NCI-H345 treated with DMSO at 0.1 percent for 48 hours (cell line): ENCODE measurements around the gene ARPC1B.
A peak's percentile ranks its signal among the peaks of the same experiment; 100 is the strongest.
"Not testable (repeated sequence)": the region's sequence is repeated elsewhere in the genome, so short reads cannot be mapped to it uniquely, and the experiment has no call there.

Experiments used
- DNase-seq: peaks from one replicate; lab custom pipeline; 2025; ENCODE audit not compliant: unreplicated experiment; lab: John Stamatoyannopoulos, UW

ARPC1B gene

GRCh38 chr7:99408379-99409191 is 34.1 kb downstream of the ARPC1B start, which contains the start of the genes BUD31 and PDAP1:
Gene BUD31, plus strand, starts transcription at chr7:99408969. Its CDS starts 2,124 bp downstream, at chr7:99411093.
Gene PDAP1, minus strand, starts transcription at chr7:99408597. Its CDS starts 49 bp downstream, at chr7:99408548.
- DNase-seq = peak; percentile 76

- no peak for DNase-seq
These were observed 34.7 kb downstream of the ARPC1B start for GRCh38 chr7:99409192-99409572.

DNA sequence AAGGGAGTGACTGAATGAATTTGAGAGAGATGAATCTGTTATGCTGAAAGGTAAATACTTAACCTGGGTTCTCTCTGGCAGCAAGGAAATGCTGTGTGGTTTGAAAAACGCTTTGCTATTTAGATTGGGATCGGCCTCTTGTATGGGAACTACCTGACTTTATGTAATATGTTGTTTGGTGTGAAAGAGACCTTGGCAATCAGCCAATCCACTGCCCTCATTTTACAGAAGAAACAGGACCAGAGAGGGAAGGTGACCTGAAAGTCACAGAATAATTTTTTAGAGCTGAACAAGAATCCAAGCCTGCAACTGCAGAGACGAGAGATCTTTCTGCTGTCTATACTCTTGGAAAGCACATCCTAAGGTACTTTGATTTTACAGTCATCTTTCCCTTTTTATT is 35.3 kb downstream of the ARPC1B start:
- DNase-seq = no peak

- DNase-seq = no peak
These were observed 36.1 kb downstream of the ARPC1B start for GRCh38 chr7:99410635-99411034.

DNA sequence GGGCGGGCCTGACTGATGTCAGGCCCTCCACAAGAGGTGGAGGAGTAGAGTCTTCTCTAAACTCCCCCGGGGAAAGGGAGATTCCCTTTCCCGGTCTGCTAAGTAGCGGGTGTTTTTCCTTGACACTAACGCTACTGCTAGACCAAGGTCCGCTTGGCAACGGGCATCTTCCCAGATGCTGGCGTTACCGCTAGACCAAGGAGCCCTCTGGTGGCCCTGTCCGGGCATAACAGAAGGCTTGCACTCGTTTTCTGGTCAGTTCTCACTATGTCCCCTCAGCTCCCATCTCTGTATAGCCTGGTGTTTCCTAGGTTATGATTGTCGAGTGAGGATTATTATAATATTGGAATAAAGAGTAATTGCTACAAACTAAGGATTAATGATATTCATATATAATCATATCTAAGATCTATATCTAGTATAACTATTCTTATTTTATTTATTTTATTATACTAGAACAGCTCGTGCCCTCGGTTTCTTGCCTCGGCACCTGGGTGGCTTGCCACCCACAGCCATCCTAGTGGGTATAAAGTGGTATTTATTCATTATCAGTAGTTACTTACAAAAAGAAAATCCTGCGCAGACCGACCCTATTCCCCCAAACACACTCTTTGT is 41.1 kb downstream of the ARPC1B start:
- DNase-seq = not testable (repeated sequence)

GRCh38 chr7:99418260-99418659 is 43.7 kb downstream of the ARPC1B start:
- DNase-seq = no peak

GRCh38 chr7:99419323-99420021 is 44.9 kb downstream of the ARPC1B start:
- no peak for DNase-seq

DNA sequence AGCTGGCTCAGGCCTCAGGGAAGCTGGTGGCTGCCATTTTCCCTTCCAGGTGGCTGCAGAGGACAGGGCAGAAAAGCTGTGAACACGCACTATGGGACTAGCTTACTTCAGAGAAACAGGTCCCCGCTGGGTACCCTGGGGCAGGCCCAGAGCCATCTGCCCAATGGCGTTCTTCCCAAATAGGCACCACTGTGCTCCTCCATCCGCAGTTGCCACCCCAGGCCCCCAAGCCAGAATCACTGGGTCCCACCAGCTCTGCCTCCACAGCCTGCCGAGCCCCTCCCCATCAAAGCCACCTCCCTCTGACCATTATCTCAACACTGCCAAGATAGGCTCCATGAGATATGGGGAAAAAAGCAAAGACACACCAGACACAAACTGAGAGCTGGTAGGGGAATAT is 45.7 kb downstream of the ARPC1B start:
- no peak for DNase-seq

- no peak for DNase-seq
These were observed 46.5 kb downstream of the ARPC1B start for GRCh38 chr7:99420986-99421385.

DNA sequence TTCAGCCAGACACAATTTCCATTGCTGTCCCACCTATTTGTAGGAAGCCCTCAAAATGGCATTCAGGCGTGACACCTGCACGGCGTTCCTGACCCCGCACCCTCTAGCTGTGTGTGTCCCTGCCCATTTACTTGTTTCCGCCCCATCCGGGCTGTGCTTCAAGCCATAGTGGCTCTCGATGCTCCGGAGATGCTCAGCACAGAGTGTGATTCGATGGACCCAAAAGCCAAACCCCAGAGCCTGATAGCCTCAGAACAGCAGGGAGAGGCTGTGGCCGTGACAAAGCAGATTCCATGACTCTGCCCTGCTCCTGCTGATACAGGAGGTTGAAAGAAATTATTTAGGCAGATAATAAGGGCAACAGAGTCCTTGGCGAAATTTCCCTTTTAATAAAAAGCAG is 47.7 kb downstream of the ARPC1B start:
- DNase-seq = peak; percentile 42

DNA sequence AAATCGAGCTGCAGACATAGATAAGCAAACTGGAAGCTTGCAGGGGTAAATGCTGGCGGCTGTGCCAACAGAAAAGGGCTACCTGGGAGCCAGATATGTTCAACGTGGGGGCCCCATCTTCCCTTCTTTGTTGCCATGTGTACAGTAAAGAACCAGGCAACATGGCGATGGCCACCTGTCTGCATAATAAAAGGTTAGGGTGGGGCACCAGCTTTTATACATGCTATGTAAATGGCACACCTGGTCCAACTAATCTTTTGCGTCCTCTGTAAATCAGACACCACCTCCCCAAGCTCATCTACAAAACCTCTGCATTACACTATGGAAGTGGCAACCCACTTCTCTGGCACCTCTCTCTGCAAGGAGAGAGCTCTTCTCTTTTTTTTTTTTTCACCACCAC is 48.1 kb downstream of the ARPC1B start:
- DNase-seq = peak; percentile 44

DNA sequence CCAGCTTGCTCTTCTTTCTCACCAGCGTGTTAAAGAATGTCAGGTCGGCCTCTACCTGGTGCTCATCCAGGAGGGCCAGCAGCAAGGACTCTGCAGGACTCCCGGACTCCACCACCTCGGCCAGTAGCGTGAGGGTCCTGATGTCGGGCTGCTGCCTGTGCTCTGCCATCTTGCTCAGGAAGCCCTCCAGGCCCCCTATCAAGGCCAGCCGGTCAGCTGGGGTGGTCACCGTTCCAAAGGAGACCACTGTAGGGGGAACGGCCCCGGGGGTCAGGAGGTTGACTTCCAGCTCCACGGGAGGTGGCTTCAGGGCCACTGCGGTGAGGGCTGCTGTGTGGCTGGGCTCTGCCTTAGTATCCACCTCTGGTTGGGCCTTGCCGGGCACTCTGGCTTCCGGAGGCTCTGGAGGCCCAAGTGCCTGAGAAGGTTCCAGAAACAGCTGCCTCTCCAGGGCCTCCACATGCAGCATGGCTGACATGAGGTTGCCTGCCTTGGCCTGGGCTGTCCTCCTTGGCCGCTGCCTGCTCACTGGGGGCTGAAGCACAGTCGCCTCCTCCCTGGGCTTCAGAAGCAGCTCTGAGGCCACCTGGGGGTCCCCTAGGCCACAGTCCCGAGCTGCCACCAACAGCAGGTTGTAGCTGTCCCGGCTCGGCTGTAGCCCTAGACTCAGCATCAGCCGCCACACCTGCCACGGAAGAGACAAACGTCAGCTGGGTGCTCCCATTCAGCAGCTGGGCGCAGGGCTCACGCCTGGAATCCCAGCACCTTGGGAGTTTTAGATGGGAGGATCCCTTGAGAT is 50.6 kb downstream of the ARPC1B start:
- no peak for DNase-seq

- no peak for DNase-seq
These were observed 54.5 kb downstream of the ARPC1B start for GRCh38 chr7:99428972-99429566.

DNA sequence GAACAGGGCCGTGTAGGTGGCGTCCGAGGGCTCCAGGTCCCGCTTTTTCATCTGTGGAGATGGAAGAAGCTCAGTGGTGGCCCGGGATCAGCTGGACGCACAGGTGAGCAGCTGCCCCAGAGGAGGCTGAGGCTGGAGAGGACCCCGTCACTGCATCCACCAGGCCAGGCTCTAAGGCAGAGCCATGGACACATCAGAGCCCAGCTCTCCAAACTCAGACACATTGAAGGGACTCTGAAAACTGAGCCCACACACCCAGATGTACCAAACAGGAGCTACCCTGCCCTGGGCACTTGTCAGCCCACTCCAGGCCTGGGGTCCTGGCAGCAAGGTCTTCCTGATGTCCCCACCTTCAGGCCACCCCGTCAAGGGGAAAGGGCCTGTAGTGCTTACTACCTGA is 55.2 kb downstream of the ARPC1B start:
- no peak for DNase-seq

- not testable (repeated sequence) for DNase-seq
These were observed 57.4 kb downstream of the ARPC1B start for GRCh38 chr7:99431756-99432540.

GRCh38 chr7:99433158-99433557 is 58.6 kb downstream of the ARPC1B start:
- no peak for DNase-seq

- no peak for DNase-seq
These were observed 63.5 kb downstream of the ARPC1B start for GRCh38 chr7:99437946-99438572.

GRCh38 chr7:99438573-99439480 is 64.3 kb downstream of the ARPC1B start, which contains the start of the genes CPSF4 and PTCD1:
Gene CPSF4, plus strand, starts transcription at chr7:99438943. Its CDS starts 140 bp downstream, at chr7:99439083.
Gene PTCD1, minus strand, starts transcription at chr7:99438798. Its CDS starts 3,556 bp downstream, at chr7:99435242.
- peak; percentile 82 for DNase-seq
